ENCODE data around the gene AIG1. TPM values are rescaled to one million over a fixed set of nuclear protein-coding genes. Genes with fewer than 3 reads are reported as not detected.
"Not testable (repeated sequence)": the region's sequence is repeated elsewhere in the genome, so short reads cannot be mapped to it uniquely, and the experiment has no call there.

AIG1 gene
- polyA plus RNA-seq, 3 donors = 99.9 to 116 (median 112) TPM

DNA sequence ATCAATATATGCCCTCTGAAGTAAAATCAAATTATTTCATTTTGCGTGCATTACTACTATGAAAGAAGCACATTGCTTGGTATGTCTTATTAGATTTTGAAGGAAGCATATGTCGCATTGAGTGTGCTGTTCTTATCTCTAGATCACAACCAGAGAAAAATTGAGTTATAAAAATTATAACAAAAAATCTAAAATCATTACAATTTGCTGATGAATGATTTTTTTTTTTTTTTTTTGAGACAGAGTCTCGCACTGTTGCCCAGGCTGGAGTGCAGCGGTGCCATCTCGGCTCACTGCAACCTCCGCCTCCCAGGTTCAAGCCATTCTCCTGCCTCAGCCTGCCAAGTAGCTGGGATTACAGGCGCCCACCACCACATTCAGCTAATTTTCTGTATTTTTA is 284.8 kb downstream of the AIG1 start:
- DNase-seq (ENCODE audit: low read depth in 3 of 3, low spot score in 2 of 3) = not testable (repeated sequence)

DNA sequence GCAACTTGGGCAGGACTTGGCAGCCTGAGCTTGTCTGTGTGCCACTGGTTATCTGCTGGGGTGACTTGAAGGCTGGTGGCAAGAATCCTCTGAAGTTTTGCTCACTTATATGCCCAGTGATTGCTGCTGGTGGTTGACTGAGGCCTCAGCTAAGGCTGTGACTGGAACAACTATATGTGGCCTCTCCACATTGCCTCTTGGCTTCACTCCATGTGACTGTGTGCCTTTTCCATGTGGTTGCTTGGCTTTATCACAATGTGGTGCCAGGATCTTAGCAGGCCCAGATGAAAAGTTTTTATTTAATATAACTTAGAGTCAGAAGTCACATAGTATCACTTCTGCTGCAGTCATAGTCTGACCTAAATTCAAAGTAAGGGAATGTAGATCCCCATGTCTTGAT is 285.3 kb downstream of the AIG1 start:
- DNase-seq (ENCODE audit: low read depth in 3 of 3, low spot score in 2 of 3) = no peak

DNA sequence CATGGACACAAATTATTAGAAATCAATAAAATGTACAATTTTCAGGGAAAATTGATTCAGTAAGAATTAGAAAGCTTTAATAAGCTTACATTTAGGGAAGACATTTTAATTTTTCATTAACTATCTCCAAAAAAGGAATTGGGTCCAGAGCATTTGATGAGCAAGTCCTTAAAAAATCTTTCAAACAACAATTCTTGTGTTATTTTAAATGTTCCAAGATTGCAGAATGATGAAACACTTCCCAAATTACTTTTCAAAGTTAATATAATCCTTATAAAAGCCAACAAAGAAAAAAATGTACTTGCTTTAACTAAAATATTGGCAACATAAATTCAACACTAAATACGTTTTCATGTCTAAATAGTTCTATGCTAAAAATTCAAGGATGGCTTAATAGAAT is 287.8 kb downstream of the AIG1 start:
- no peak for DNase-seq (ENCODE audit: low read depth in 3 of 3, low spot score in 2 of 3)

DNA sequence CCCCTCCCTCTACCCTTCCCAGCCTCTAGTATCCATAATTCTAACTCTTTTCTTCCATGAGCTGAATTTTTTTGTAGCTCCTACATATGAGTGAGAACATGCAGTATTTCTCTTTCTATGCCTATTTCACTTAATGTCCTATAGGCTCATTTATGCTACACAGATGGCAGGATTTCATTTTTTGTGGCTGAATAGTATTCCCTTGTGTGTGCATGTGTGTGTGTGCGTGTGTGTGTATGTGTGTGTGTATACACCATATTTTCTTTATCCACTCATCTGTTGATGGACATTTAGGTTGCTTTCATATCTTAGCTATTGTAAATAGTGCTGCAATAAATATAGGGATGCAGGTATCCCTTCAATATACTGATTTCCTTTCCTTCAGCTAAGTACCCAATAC is 288.8 kb downstream of the AIG1 start:
- no peak for DNase-seq (ENCODE audit: low read depth in 3 of 3, low spot score in 2 of 3)

DNA sequence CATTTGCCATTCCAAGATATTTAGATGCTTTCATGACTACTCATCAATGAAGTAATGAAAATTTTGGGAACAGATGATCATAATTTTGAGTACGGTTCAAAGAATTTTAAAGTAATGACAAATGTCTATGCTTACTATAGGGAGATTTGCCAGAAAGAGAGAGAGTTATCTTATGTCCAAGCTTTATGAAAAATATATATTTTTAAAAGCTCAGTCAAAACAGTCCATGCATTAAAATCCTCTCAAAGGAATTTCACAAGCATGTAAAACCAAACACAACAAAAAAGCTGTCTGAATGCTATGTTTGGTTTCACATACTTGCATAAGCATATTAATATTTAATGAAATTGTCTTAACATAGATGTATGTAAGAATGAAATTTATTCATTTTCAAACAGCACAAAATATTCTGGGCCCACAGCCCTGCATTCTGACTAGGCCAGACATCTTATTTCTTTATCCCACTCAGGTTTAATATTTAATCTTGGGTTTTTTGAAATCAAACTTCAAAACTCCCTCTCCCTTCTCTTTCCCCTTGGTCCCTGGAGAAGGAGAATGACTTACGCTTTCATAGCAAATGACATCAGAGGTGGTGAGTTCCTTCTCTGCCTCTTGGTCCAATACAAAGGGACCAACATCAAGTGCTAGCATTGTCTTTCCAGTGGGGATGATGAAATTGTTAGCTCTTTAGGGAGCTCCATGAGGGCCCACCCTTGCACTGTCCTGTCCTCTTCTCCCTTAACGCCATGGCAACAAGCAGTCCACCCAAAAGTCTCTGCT is 295.6 kb downstream of the AIG1 start:
- DNase-seq (ENCODE audit: low read depth in 3 of 3, low spot score in 2 of 3) = no peak

DNA sequence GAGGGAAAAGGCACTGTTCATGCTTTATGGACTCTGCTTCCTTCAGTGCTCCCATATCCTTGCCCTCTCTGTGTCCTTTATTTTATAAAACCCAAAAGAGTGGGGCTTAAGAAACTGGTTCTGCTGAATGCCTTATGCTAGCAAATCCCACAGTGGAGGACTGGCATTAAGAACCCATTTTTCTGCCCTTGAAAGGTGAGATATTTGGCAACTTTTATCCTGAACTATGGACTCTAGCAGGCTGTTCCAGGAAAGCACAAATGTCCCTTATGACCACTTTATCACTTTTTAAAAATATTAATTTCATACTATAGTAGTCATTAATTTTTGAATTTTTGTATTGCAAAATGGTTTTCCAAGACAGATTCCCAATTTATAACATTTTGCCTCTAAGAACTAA is 296.5 kb downstream of the AIG1 start:
- DNase-seq (ENCODE audit: low read depth in 3 of 3, low spot score in 2 of 3) = no peak

DNA sequence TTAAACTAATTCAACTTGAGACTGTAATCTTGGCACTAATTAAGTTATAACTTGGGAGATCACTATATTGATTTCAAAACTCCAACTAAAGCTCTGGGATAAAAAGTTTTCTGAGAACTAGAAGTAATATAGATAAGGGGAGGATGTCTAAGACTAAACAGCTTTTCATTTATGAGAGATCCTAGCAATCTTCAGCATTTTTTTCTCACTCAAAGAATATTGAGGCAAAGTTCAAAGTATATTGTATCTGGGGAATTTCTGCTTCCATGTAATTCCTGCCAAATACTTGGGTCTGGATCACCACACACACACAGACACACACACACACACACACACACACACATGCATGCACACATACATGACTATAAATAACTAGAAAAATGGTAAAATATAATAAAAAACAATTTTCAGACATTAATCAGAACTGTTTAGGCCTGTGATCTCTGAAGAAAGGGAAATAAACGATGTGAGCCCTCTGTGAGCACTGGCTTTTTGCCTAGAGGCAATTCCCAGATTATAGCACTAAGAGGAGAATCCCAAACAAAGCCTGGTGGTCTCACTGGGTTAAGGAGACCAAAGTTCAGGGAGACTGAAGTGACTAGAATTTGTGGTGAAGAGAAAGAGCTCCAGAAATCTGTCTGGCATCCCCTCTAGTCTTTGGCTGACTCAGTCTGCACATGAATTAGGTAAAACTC is 297.0 kb downstream of the AIG1 start:
- peak in 1 of 3 donors; percentile 29 for DNase-seq (ENCODE audit: low read depth in 3 of 3, low spot score in 2 of 3)

DNA sequence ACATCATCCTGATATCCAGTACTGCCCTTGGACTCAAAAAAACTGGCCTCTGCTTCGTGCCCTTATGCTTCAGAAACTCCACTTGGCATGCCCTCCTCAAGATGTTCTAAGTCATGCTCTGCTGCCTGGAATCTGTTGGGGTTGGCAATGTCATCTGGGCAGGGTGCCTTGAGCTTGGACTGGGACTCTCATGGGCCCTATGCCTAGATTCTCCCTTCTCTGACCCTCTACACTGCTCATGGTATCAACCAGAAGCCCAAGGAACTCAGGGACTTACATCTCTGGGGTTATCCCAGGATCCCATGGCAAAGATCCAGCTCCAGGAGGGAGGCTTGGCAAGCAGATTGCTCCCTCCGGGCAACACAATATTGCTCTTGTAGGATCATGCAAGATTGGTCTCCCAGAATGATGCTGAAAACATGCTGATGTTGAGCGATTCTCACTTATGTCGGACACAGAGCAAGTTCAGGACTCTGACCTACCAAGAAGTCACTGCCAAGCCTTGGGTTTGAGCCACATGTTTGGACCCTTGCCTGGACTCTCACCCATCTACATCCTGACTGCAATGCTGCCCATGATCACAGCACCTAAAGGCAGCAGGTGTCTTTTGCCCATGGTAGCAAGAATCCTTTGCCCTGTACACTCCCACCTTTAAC is 301.0 kb downstream of the AIG1 start:
- DNase-seq (ENCODE audit: low read depth in 3 of 3, low spot score in 2 of 3) = no peak

DNA sequence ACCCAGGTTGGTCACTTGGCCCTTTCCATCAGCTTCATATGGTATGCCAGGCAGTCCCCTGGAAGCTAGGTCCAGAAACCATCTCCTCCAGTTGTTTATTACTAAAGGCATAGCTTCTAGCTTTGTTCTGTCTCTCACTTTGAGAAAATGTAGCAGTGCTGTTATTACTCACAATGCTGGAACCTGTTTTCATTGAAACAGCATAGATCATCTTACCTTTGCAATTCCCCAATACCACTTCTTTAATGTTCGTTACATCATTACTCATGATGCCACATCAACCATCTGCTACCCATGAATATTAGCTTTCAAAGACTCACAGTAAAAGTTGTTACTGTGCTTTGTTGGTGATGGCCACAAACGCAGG is 301.5 kb downstream of the AIG1 start:
- DNase-seq (ENCODE audit: low read depth in 3 of 3, low spot score in 2 of 3) = no peak

DNA sequence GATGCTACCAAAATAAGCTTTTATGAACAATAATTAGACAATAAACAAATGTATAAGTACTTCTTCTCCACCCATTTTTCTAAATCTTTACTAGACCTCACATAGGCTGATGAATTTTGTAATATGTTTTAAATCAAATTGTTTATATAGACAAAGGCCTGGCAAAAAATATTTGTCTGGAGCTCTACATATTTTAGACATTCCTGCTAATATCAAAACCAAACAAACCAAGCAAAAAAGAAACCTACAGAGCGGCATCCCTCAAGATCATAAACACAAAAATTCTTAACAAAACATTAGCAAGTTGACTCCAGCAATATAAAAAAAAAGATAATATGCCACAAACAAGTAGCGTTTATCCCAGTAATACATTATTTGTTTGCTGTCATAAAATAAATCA is 302.6 kb downstream of the AIG1 start:
- DNase-seq (ENCODE audit: low read depth in 3 of 3, low spot score in 2 of 3) = no peak

DNA sequence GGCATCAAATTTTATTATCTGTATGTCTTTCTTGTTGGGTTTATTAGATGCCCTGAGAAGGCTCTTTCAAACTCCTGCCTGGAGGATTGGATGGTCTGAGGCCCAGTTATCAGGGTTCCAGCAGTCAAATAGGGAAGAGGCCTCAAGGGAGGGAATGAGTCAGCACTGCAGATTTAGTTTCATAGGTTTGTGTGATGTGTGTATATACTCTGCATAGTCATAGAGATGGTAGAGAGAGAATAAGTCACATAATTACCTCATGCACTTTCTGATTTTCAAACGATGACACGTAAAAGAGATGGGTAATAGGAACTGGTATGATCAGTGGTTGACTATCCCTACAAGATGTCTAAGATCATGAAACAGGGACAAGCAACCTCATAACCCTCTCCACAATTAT is 307.7 kb downstream of the AIG1 start:
- no peak for DNase-seq (ENCODE audit: low read depth in 3 of 3, low spot score in 2 of 3)

DNA sequence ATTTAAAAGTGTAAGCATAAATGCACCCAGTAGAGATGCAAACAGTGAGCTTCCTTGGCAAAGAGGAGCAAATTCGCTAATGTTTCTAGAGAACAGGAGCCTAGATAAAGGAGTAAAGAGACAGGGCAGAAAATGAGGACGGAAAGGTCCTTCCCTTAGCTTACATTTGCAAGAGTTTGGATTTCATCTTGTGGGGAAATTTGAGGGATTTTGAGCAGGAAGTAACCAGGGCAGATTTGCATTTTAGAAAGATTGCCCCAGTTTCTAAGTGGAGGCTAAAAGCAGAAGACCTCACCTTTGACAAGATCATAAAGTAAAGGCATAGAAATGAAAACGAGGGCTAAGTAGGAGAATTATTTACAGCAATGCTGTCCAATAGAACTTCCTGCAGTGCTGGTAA is 309.3 kb downstream of the AIG1 start:
- DNase-seq (ENCODE audit: low read depth in 3 of 3, low spot score in 2 of 3) = no peak

DNA sequence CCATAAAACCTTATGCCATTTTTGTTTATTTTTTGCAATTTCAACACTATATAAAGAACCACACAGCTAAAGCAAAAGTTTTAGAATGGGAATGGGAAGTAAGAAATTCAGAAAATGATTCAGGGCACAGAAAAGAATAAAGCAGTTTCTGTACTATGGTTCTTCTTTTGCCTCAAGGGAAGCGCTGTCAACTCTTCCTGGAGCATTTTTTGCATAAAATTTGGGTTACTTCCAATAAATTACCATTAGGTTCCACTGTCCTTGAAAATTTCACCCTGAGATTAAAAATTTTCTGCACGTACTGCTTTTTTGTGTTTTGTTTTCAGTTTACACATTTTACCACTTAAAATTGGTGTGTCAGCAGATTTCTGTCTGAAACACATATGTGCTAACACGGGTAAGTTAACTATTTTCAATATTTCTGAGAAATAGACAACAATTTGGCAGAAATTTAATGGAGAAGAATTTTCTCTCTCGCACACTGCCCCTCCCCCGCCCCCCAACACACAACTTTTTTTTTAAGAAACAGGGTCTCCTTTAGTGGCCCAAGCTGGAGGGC is 310.2 kb downstream of the AIG1 start:
- DNase-seq (ENCODE audit: low read depth in 3 of 3, low spot score in 2 of 3) = no peak

DNA sequence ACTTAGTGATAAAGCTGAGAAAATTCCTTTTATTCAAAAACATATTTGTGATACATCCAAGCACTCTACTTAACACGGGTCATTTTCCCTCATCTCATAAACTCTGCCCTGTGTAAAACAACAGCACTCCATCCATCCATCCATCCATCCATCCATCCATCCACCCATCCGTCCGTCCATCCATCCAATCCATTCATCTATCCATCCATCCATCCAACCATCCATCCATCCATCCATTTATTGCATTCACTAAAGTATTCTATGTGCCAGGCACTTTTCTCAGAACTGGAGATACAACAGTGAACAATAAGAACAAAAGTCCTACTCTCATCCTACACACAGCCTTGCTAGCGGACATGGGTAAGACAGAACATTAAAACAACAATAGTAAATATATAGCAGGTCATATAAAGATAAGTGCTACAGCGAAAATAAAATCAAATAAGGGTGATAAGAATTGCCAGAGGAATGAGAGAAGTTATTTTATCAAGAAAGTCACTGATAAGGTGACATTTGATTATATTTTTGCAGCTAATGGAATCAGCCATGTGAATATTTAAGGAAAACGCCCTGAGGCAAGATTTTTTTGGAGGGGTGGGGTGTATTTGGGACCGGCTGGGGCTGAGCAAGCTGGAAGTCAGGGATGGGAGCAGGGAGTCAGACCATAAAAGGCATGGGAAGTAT is 311.7 kb downstream of the AIG1 start:
- DNase-seq (ENCODE audit: low read depth in 3 of 3, low spot score in 2 of 3) = no peak

DNA sequence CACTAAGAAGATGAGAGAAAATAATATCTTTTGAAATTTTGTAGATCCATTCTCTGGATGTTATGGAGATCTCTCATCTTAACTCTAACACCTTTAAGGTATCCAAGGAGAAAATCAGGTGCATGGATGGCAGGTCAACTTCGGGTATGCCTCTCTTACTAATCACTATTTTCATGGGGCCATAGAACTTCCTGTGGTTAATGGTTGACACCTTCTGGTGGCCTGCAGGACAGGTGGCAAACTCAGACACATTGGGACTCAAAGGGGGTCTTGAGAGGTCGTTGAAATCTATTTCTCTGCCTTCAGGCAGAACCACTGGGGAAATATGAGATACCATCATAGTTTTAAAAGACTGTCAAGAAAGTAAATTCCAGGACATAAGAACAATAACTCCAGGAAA is 313.3 kb downstream of the AIG1 start:
- DNase-seq (ENCODE audit: low read depth in 3 of 3, low spot score in 2 of 3) = no peak

DNA sequence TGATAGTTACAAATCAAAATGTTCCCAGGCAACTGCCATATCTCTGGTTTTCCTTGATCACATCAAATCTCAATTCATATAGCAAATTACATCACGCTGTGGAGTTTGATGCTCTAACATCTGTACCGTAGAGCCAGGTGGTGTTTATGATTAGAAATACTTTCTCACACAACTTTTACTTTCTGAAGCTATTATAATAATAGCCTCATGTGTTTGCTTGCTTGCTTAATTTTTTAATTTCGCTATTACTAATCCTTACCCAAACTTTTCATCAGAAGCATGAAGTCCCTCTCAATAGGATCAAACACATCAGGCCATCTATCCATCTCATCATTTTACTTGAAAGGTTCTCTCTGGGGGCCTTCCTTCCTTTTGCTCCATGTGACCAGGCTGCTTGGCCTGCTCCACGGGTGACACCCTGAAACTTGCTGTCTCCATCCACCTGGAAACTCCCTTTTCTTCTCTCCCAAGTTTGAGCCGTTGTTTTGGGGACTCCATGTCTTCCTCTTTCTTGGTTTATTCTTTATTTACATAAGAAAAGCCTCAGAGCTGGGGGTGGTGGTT is 314.4 kb downstream of the AIG1 start:
- DNase-seq (ENCODE audit: low read depth in 3 of 3, low spot score in 2 of 3) = no peak

DNA sequence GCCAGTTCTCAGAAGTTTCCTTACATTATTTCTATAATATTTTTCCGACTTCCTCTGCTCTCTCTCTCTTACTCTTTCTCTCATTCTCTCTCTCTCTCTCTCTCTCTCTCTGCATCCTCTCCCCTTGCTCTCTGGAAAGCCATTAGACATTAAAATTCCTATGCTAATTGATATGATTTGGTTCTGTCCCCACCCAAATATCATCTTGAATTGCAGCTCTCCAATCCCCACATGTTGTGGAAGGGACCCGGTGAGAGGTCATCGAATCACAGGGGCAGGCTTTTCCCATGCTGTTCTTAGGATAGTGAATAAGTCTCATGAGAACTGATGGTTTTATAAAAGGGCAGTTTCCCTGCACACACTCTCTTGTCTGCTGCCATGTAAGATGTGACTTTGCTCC is 315.7 kb downstream of the AIG1 start:
- no peak for DNase-seq (ENCODE audit: low read depth in 3 of 3, low spot score in 2 of 3)

DNA sequence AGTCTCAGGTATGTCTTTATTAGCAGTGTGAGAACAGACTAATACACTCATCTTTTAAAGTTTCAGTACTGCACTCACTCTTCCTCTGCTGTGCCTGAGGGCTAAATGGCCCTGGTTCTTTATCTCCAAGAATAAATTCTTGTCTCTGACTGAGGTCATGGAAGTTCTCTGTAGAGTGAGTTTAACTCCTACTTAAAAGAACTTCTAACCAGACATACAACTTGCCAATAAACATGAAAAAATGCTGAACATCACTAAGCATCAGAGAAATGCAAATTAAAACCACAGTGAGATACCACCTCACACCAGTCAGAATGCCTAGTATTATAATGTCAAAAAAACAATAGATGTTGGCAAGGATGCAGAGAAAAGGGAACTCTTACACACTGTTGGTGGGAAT is 316.2 kb downstream of the AIG1 start:
- DNase-seq (ENCODE audit: low read depth in 3 of 3, low spot score in 2 of 3) = no peak

DNA sequence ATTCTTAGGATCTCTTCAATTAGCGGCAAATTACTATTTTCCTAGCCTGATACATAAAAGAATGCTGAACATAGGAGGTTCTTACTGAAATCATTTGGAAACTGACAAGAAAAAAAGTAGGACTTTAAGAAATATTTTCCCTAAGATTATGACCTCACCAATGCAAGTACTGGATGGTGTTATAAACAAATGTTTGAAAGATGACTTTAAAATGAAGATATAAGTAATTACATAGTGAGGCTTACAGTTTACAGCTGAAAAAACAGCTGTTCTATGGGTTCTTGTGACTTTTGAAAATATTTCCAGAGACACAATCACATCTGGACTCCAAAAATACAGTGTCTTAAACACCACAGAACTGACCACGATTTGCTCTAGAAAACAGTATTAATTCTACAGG is 324.9 kb downstream of the AIG1 start:
- no peak for DNase-seq (ENCODE audit: low read depth in 3 of 3, low spot score in 2 of 3)

DNA sequence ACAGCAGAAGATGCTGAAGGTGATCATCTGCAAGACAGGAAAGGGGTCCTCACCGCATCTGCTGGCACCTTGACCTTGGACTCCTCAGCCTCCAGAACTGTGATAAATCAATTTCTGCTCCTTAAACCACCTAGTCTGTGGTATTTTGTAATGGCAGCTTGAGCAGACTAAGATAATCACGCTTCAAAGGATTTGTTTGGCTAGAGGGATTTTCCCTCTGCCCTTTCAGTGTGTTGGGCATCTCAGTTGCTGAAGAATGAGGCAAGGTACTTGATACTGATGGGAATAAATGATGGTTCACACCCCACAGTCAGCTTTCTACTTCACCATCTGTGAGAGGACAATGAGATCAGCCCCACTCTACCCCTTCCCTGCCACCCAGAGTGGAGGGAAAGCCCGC is 329.6 kb downstream of the AIG1 start:
- no peak for DNase-seq (ENCODE audit: low read depth in 3 of 3, low spot score in 2 of 3)
